HT-29 (cell line): Measurements from ENCODE around the gene KCNIP1. TPM values are rescaled to one million over a fixed set of nuclear protein-coding genes. Genes with fewer than 3 reads are reported as not detected.

Experiments used
- DNase-seq: peaks from one replicate; pipeline ENCODE4 v3.0.0-alpha.2; 2015; ENCODE audit warnings: low spot score
- total RNA-seq: library from RNA; depleted of rRNA; stranded (reverse); fragments of >200 nt; shearing (Covaris generic); gene quantifications from 2 replicates; pipeline ENCODE4 v1.2.3, GENCODE V29; 2014; rRNA removed

Gene KCNIP1
- total RNA-seq, 1 experiment from 2014 or later = not detected

DNA sequence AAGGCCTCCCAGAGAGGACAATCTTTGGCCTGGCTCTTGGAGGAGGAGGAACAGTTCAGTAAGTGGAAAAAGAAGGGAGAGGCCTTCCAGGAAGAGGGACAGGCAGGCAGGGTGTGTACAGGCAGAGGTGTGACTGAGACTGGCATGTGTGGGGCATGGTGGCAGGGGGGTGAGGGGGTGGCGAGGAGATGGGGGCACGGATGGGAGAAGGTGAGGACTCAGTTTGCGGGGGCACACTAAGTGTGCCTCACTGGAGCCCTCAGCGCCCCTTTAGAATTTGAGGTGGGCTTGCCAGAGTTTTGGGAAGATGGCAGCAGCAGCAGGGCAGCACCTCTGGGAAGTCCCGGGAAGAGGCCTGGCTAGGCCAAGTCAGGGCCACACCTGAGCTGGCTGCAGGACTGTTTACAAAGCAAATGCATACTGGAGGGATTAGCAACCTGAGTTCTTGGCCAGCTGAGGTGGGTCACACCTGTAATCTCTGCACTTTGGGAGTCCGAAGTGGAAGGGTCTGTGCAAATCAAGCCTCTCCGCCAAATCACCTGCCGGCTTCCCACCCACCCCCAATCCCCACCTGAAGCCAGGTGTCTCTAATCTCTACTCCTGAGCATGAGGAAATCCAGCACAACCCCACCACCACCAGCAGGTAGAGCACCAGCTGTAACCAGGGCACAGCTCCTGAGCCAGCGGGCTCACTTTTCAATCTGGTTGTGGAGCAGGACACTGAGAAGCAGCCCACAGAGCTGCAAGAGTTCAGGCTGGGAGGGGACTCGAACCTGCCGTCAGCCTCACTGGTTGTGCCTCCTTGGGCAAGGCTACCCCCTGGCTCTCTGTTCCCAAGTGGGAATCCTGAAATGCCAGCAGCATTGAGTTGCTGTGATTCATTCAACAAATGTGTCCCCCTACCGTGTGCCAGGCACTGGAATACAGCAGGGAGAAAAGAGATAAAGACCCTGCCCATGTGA, 269.5 kb downstream of the KCNIP1 start:
- peak; percentile 36 for DNase-seq

DNA sequence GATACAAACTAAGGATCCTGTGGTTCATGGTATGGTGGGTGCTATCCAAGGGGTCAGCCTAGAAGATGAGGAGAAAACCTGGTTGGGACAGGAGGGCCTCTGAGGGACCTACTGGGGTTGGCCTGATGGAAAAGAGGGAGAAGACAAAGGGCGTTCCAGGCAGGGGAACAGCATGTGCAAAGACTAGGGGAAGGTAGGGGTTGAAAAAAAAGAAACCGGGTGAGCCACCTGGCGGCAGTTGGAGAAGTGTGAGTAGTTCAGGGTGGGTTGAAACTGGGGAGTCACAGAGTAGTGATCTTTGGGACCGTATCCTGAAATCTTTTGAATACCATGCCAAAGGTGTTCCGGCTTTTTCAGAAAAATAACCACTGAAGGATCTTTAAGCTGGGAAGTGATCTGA, 271.0 kb downstream of the KCNIP1 start:
- DNase-seq = no peak

DNA sequence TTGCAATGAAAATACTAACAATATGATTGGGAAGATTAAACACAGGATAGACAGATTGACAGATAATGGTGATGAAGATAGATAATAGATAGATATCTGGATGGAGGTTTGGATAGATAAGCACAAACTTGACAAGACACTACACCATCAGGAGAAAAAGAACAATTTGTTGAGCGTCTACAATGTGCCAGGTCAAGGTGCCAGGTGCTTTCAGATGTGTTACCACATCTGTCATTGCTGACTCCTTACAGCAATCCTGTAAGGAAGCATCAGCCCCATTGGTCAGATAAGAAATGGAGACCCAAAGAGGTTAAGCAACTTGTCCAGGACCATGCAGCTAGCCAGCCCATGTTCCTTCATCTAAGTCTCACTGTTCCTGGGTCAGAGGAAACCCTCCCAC, 278.1 kb downstream of the KCNIP1 start:
- no peak for DNase-seq

DNA sequence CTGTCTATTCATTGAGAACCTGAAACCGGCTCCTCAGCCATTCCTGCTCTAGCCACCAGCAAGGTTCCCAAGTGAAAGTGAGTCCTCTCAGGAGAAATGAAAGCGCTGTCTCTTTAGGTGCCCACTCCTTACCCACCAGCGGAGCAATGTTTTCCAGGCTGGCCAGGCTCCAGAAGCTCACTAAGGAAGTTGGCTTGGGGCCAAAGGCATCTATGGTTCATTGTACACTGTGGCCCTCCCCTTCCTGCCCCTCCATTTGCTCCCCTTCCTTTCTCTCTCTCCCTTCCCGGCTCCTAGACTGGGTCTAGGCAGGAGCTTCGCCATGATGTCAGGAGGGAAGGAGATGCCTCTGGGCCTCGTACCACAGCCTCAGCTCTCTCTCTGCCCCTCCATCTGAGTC, 278.6 kb downstream of the KCNIP1 start:
- peak; percentile 61 for DNase-seq

DNA sequence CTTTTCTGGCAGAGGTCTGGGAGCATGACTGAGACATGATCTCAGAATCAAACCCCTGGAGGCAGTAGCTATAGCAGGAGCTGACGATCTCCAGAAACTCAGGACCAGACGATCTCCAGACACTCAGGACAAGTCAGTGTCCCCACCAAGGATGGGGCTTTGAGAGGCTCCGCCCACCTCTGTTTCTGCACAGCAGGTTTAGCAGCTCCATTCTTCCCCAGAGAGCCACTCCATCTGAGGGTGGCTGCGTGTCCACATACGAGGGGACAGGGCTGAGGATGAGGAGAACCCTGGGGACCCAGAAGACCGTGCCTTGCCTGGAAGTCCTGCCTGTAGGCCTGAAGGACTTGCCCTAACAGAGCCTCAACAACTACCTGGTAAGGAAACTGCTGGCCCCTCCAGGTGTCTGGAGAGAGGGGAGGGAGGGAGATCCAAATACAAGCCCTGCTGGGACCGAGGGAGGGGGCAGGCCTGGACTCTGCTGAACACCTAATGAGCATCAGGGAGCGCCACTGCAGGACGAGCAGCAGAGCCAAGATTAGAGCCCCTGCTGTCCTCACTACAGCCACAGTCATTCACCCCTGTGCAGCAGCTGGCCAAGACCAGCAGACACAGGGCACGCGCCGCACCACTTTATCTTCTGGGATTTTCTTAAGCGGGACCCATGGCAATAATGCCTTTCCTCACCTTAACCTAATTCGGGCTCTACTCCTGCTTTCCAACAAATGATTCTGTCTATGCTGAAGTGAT, 279.9 kb downstream of the KCNIP1 start, which contains the start of gene GABRP:
Gene GABRP, plus strand, starts transcription at position 228 of the 750 bp plus-strand sequence. CDS start 4,891 bp downstream, outside the sequence.
- DNase-seq = no peak

DNA sequence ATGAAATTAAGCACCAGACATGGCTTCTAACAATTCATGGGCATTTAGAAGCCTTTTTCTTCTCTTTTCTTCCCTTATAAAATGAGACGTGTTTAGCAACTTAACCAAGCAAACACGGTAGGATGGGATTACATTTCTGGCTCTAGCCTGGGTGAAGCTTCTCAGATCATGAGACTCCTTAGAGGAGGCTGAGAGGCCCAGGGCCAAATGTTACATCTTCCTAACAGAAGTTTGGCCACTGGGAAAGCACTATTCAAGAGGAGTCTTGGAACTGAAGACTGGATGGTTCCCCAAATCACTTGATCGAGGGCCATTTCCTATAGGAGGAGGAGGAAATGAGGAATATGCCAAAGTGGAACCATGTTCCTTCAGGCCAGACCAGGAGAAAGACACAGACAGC, 281.6 kb downstream of the KCNIP1 start:
- no peak for DNase-seq

Other genes starting within 250 kb of the KCNIP1 start
- gene LCP2, start 206.2 kb upstream of the KCNIP1 start, total RNA-seq = not detected in 2 replicates
- not detected in 2 replicates for gene KCNMB1, start 114.7 kb upstream of the KCNIP1 start, total RNA-seq